ENCODE results near the gene PIEZO2. TPM values are rescaled to one million over a fixed set of nuclear protein-coding genes. Genes with fewer than 3 reads are reported as not detected.
A peak's percentile ranks its signal among the peaks of the same experiment; 100 is the strongest.

Gene PIEZO2
- total and polyA plus RNA-seq, 2 of the 8 experiments (the other 6 are each of a cell fraction or from before 2014, with no cell fraction given): 4.7 to 16.5 TPM

- FAIRE-seq (peak; percentile 89), DNase-seq (ENCODE audit: low read depth in 1 of 2, low spot score in 2 of 2) (peak in 1 of 2 experiments; percentile 58)
- H2BK20ac ChIP-seq (ENCODE audit: low read length): no peak overlapping the region
- no peak overlapping the region for H3K14ac ChIP-seq (ENCODE audit: insufficient read length)
- H3K56ac ChIP-seq (replicated peaks; ENCODE audit: insufficient read length, low read depth, low read length): no peak overlapping the region
- 66% methylated on average over 7 of the region's 7 CpGs; no CpG with 5 or more reads in 1 of the 2 experiments for WGBS, 2 experiments (ENCODE audit: extremely low coverage in 1 of 2, insufficient coverage in 1 of 2, insufficient read length in 1 of 2, insufficient replicate concordance in 2 of 2, low coverage in 1 of 2, low lambda C conversion rate in 2 of 2, missing lambda C conversion rate in 1 of 2)
- no peak overlapping the region for H2BK12ac ChIP-seq (ENCODE audit: low read depth, low read length)
- H3K4me1 ChIP-seq (replicated peaks in 1 of 4; ENCODE audit: control insufficient read depth in 3 of 4, insufficient read depth in 4 of 4, low read length in 3 of 4): peaks cover 0 to 4% (median 0%) of the 10 kb centered on the region in 4 experiments; a peak in 1 of 7 replicates
- POLR2A ChIA-PET (ENCODE audit: partially characterized antibody): interaction anchor here (0.6 kb wide), 1 partner anchor 113 kb away, joined by 3 read pairs; no protein-coding TSS in a partner anchor
- no peaks in the 10 kb centered on the region for H4K20me1 ChIP-seq (replicated peaks in 1 of 2; ENCODE audit: control insufficient read depth in 1 of 2, insufficient read depth in 2 of 2, low read length in 2 of 2)
- H3K79me1 ChIP-seq (ENCODE audit: low read depth, low read length): no peaks in the 10 kb centered on the region
- H3K27ac ChIP-seq (ENCODE audit: low read depth, low read length): no peak overlapping the region
- no peaks in the 10 kb centered on the region for H3K27me3 ChIP-seq (replicated peaks in 1 of 4; ENCODE audit: control insufficient read depth in 3 of 4, extremely low read depth in 1 of 4, insufficient read depth in 3 of 4, low read length in 3 of 4)
- H4K91ac ChIP-seq (replicated peaks; ENCODE audit: insufficient read length, low read length): no peak overlapping the region
- no peak overlapping the region for H4K5ac ChIP-seq (ENCODE audit: insufficient read length, low read depth, low read length)
- no peak overlapping the region for H2BK5ac ChIP-seq (ENCODE audit: low read depth, low read length)
- CTCF ChIA-PET (ENCODE audit: partially characterized antibody): interaction anchor here (0.7 to 5.7 kb wide), 25 partner anchors 11 to 512 kb away, joined by 3 to 78 read pairs (median 4); no protein-coding TSS in a partner anchor
- no peak overlapping the region for H3K4ac ChIP-seq (replicated peaks; ENCODE audit: insufficient read length, low read depth, low read length)
- H2AK5ac ChIP-seq (ENCODE audit: low read depth, low read length): no peak overlapping the region
- no peaks in the 10 kb centered on the region for H3K9me3 ChIP-seq (ENCODE audit: insufficient read depth in 2 of 2, low read depth in 1 of 2, low read length in 1 of 2)
- H3K23ac ChIP-seq (ENCODE audit: insufficient read length): no peak overlapping the region
- H3K9ac ChIP-seq (replicated peaks in 1 of 4; ENCODE audit: extremely low read depth in 1 of 4, low read depth in 3 of 4, low read length in 3 of 4): no peak overlapping the region
- no peaks in the 10 kb centered on the region for H3K79me2 ChIP-seq (ENCODE audit: control insufficient read depth in 1 of 2, insufficient read depth in 2 of 2, low read length in 2 of 2)
- no peak overlapping the region for H2BK120ac ChIP-seq (replicated peaks; ENCODE audit: low read depth, low read length)
- H3K18ac ChIP-seq (ENCODE audit: extremely low read depth, low read length): no peak overlapping the region
- no peak overlapping the region for H4K8ac ChIP-seq (ENCODE audit: extremely low read depth, insufficient read depth, low read length)
- H3K4me2 ChIP-seq (ENCODE audit: insufficient read depth in 1 of 2, low read depth in 2 of 2, low read length in 2 of 2): no peak overlapping the region
- no peak overlapping the region for H2AFZ ChIP-seq (ENCODE audit: low read length)
- no peaks in the 10 kb centered on the region for H3K36me3 ChIP-seq (ENCODE audit: control insufficient read depth in 2 of 4, insufficient read depth in 4 of 4, low read length in 3 of 4)
- H3K4me3 ChIP-seq (ENCODE audit: extremely low read depth in 1 of 4, insufficient read depth in 2 of 4, low read depth in 3 of 4, low read length in 4 of 4): no peak overlapping the region
- H3K23me2 ChIP-seq (ENCODE audit: low read depth, low read length): no peaks in the 10 kb centered on the region
- no peak overlapping the region for H2BK15ac ChIP-seq (ENCODE audit: low read length)
- no peak for TF ChIP-seq PHF8 (conservative IDR thresholded peaks at IDR 0.05; ENCODE audit: low read depth, low read length)
- no peak for TF ChIP-seq CTBP2 (IDR thresholded peaks at IDR 0.05; ENCODE audit: borderline replicate concordance, insufficient read depth, insufficient read length, low read length)
- no peak for TF ChIP-seq BRCA1 (IDR thresholded peaks at IDR 0.05; ENCODE audit: low read depth, low read length)
- TF ChIP-seq ASH2L (IDR thresholded peaks at IDR 0.05; ENCODE audit: low read length): no peak
- TF ChIP-seq NANOG (IDR thresholded peaks at IDR 0.05; ENCODE audit: insufficient read depth, low read depth, low read length, poor library complexity, severe bottlenecking): no peak
- TF ChIP-seq NRF1 (IDR thresholded peaks at IDR 0.05; ENCODE audit: low read depth, low read length): no peak
- peak; percentile 80 to 87 for TF ChIP-seq RAD21 (IDR thresholded peaks at IDR 0.05 in 1 of 2, conservative IDR thresholded peaks at IDR 0.05 in 1 of 2; ENCODE audit: low read depth in 2 of 2, low read length in 2 of 2)
- no peak for TF ChIP-seq E2F6 (IDR thresholded peaks at IDR 0.05)
- no peak for TF ChIP-seq CBX5 (IDR thresholded peaks at IDR 0.05; ENCODE audit: low read depth, low read length)
- no peak for TF ChIP-seq CHD2 (IDR thresholded peaks at IDR 0.05; ENCODE audit: low read length)
Measured at GRCh38 chr18:11040823-11041656, 108.3 kb downstream of the PIEZO2 start.
